ENCODE data around the gene BCL2L13. TPM values are rescaled to one million over a fixed set of nuclear protein-coding genes. Genes with fewer than 3 reads are reported as not detected.

Gene BCL2L13
- total and polyA plus RNA-seq, 3 donors from 2014 or later: 60.1 to 80.2 (median 74.1) TPM

GRCh38 chr22:17770180-17771077, 131.9 kb downstream of the BCL2L13 start:
- TF ChIP-seq CTCF (IDR thresholded peaks at IDR 0.05): no peak
- no peak for TF ChIP-seq POLR2A (IDR thresholded peaks at IDR 0.05)
- no peak overlapping the region for H3K27ac ChIP-seq
- no peaks in the 10 kb centered on the region for H3K9me3 ChIP-seq
- no peak overlapping the region for H3K4me3 ChIP-seq
- WGBS, 2 donors: 86 to 93% methylated on average over 9 to 19 of the region's 19 CpGs
- H3K36me3 ChIP-seq (ENCODE audit: low read depth, missing control alignments): no peaks in the 10 kb centered on the region
- H3K4me1 ChIP-seq: peaks cover 5% of the 10 kb centered on the region
- no peak for DNase-seq
- H3K27me3 ChIP-seq: no peaks in the 10 kb centered on the region
- intact Hi-C loops (cut with DNase I; ENCODE audit: low total_unique reads): no loop called here

GRCh38 chr22:17772249-17772957, 133.8 kb downstream of the BCL2L13 start:
- H3K27me3 ChIP-seq: no peaks in the 10 kb centered on the region
- H3K4me1 ChIP-seq: peaks cover 5% of the 10 kb centered on the region
- 79 to 89% methylated on average over 19 to 21 of the region's 21 CpGs for WGBS, 2 donors
- no peak overlapping the region for H3K4me3 ChIP-seq
- intact Hi-C loops (cut with DNase I; ENCODE audit: low total_unique reads): no loop called here
- H3K36me3 ChIP-seq (ENCODE audit: low read depth, missing control alignments): no peaks in the 10 kb centered on the region
- DNase-seq: no peak
- TF ChIP-seq CTCF (IDR thresholded peaks at IDR 0.05) (no peak), POLR2A (IDR thresholded peaks at IDR 0.05) (no peak)
- no peak overlapping the region for H3K27ac ChIP-seq
- no peaks in the 10 kb centered on the region for H3K9me3 ChIP-seq

GRCh38 chr22:17772958-17773605, 134.5 kb downstream of the BCL2L13 start:
- TF ChIP-seq CTCF (IDR thresholded peaks at IDR 0.05) (no peak), POLR2A (IDR thresholded peaks at IDR 0.05) (no peak)
- peaks cover 5% of the 10 kb centered on the region for H3K4me1 ChIP-seq
- H3K9me3 ChIP-seq: no peaks in the 10 kb centered on the region
- H3K27me3 ChIP-seq: no peaks in the 10 kb centered on the region
- peak overlapping the region; percentile 64 to 73 for H3K4me3 ChIP-seq
- 47 to 65% methylated on average over 9 to 18 of the region's 18 CpGs for WGBS, 2 donors
- no peak overlapping the region for H3K27ac ChIP-seq
- intact Hi-C loops (cut with DNase I; ENCODE audit: low total_unique reads): no loop called here
- no peak for DNase-seq
- no peaks in the 10 kb centered on the region for H3K36me3 ChIP-seq (ENCODE audit: low read depth, missing control alignments)

- peaks cover 5% of the 10 kb centered on the region for H3K4me1 ChIP-seq
- H3K36me3 ChIP-seq (ENCODE audit: low read depth, missing control alignments): no peaks in the 10 kb centered on the region
- H3K27me3 ChIP-seq: no peaks in the 10 kb centered on the region
- H3K9me3 ChIP-seq: no peaks in the 10 kb centered on the region
- peak overlapping the region; percentile 64 to 73 for H3K4me3 ChIP-seq
- DNase-seq: peak; percentile 48
- intact Hi-C loops (cut with DNase I; ENCODE audit: low total_unique reads): no loop called here
- H3K27ac ChIP-seq: peak overlapping the region; percentile 15 to 61
- 4 to 60% methylated on average over 1 to 45 of the region's 47 CpGs for WGBS, 2 donors
- TF ChIP-seq CTCF (IDR thresholded peaks at IDR 0.05) (no peak), POLR2A (IDR thresholded peaks at IDR 0.05) (no peak)
These were observed 135.1 kb downstream of the BCL2L13 start for GRCh38 chr22:17773606-17774205.
